Measurements from ENCODE around the gene TAS1R2. TPM values are rescaled to one million over a fixed set of nuclear protein-coding genes. Genes with fewer than 3 reads are reported as not detected.

TAS1R2 gene
- total and polyA plus RNA-seq, 2 of the 13 experiments (the other 11 are each of a cell fraction or from before 2014, with no cell fraction given), result not detected

DNA sequence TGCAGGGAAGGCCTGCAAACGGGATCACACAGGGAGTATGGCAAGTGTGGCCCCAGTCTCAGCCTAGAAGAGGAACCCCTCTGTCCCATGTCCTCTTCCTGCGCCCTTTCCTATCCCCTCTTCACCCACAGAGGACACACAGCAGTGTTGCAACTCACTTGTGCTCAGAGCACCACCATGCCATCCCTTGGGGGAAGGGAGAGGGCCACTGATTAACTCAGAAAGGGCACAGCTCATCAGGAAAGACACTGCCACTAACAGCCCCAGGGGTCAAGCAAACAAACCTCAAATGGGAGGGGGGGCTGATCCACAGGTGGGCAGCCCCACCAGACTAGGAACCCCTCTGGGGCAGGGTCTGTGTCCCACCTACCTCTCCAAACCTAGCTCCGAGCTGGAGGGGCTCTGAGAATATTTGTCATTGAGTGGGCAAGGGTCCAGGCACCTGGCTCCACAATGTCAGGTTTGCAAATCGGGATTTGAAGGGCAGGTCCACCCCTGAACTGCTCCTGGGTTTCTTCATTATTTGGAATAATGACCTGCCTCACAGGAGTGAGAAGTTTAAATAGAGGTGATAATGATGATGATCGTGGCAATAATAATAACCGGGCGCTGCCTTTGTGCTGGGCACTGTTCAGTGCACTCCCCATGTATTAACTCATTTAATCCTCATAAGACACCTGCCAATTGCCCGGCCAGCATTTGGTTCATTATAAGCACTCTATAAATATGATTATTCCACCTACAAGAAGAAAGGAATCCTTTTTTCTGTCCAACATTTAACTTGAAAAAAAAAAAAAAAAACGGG, 41.9 kb upstream of the TAS1R2 start (continued):
- TF ChIP-seq PRDM10 (CRISPR knock-in tag; IDR thresholded peaks at IDR 0.05; ENCODE audit: low read depth) (peak; percentile 94), POGZ (CRISPR knock-in tag; IDR thresholded peaks at IDR 0.05) (peak; percentile 38; the same call in 1 of the 2 replicates), E2F1 (CRISPR knock-in tag; IDR thresholded peaks at IDR 0.05) (no peak), IRF2 (CRISPR knock-in tag; IDR thresholded peaks at IDR 0.05) (peak; percentile 81), MTF2 (CRISPR knock-in tag; IDR thresholded peaks at IDR 0.05; ENCODE audit: borderline replicate concordance) (no peak)
- TF ChIP-seq, protein P1, sequence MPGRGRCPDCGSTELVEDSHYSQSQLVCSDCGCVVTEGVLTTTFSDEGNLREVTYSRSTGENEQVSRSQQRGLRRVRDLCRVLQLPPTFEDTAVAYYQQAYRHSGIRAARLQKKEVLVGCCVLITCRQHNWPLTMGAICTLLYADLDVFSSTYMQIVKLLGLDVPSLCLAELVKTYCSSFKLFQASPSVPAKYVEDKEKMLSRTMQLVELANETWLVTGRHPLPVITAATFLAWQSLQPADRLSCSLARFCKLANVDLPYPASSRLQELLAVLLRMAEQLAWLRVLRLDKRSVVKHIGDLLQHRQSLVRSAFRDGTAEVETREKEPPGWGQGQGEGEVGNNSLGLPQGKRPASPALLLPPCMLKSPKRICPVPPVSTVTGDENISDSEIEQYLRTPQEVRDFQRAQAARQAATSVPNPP (CRISPR knock-in tag; IDR thresholded peaks at IDR 0.05), result no peak

All from HepG2 (cell line).